ENCODE data around the gene HRAS.

Gene HRAS

GRCh38 chr11:553083-553987, 18.0 kb upstream of the HRAS start:
- no peak for DNase-seq

- no peak for DNase-seq
Observed at GRCh38 chr11:551596-551995, 16.2 kb upstream of the HRAS start.

GRCh38 chr11:551131-551530, 15.8 kb upstream of the HRAS start:
- no peak for DNase-seq

GRCh38 chr11:550746-551085, 15.3 kb upstream of the HRAS start:
- DNase-seq, result no peak

- no peak for DNase-seq
Observed at GRCh38 chr11:550021-550745, 14.8 kb upstream of the HRAS start.

GRCh38 chr11:548700-549603, 13.6 kb upstream of the HRAS start:
- DNase-seq, result no peak

- DNase-seq, result no peak
Observed at GRCh38 chr11:545171-545570, 9.8 kb upstream of the HRAS start.

- no peak for DNase-seq
Observed at GRCh38 chr11:544817-545166, 9.4 kb upstream of the HRAS start.

- DNase-seq, result no peak
Observed at GRCh38 chr11:541433-541885, 6.1 kb upstream of the HRAS start.

GRCh38 chr11:540583-541432, 5.4 kb upstream of the HRAS start:
- DNase-seq, result no peak

GRCh38 chr11:539971-540481, 4.7 kb upstream of the HRAS start:
- no peak for DNase-seq

- DNase-seq, result no peak
Observed at GRCh38 chr11:538431-539051, 3.2 kb upstream of the HRAS start.

- no peak for DNase-seq
Observed at GRCh38 chr11:537622-538430, 2.5 kb upstream of the HRAS start.

GRCh38 chr11:536841-537621, 1.7 kb upstream of the HRAS start, which contains the start of gene LRRC56:
TSS of gene LRRC56 (plus strand) at chr11:537527. CDS start at chr11:540685, 3,158 bp downstream.
- peak; percentile 94 for DNase-seq

- peak in 1 of 2 experiments; percentile 57 for DNase-seq
Observed at GRCh38 chr11:535210-535518, 212 bp downstream of the HRAS start.

- peak in 1 of 2 experiments; percentile 70 for DNase-seq
Observed at GRCh38 chr11:534396-535209, 773 bp downstream of the HRAS start.

GRCh38 chr11:533586-534395, 1.6 kb downstream of the HRAS start:
- no peak for DNase-seq

- DNase-seq, result no peak
Observed at GRCh38 chr11:532986-533585, 2.3 kb downstream of the HRAS start.

All from NCI-H2081 (cell line).